PC-3 (cell line): ENCODE measurements around the gene ALG1. TPM values are rescaled to one million over a fixed set of nuclear protein-coding genes. Genes with fewer than 3 reads are reported as not detected.

ENCODE experiments used
- ATAC-seq: fragments of 200-7000 bp; cut with Tn5 transposase; 2 replicates; pipeline ENCODE4 v1.9.1; 2020; ENCODE audit warnings: mild to moderate bottlenecking, moderate library complexity
- Bru-seq: library from RNA; stranded (reverse); fragments of 400-500 nt; gene quantifications from one replicate; lab custom pipeline; 2021; lab: Mats Ljungman, UMichigan
- BruChase-seq, 2 experiments: library from RNA; stranded (reverse); fragments of 400-500 nt; gene quantifications; one replicate each; lab custom pipeline; 2021; lab: Mats Ljungman, UMichigan
- BruUV-seq: library from RNA; stranded (reverse); fragments of 400-500 nt; replicated peaks from 2 replicates; lab custom pipeline; 2021; lab: Mats Ljungman, UMichigan
- CTCF ChIA-PET: fragments of 300-600 bp; sonication (Branson Sonifier 250); formaldehyde crosslinking; loops from one replicate; lab custom pipeline; 2022; ENCODE audit warnings: antibody characterized with exemption; lab: Charles Lee
- POLR2A ChIA-PET: fragments of 300-600 bp; sonication (Branson Sonifier 250); formaldehyde crosslinking; loops from one replicate; lab custom pipeline; 2022; ENCODE audit warnings: antibody characterized with exemption; ENCODE audit not compliant: unreplicated experiment; lab: Charles Lee
- DNase-seq: peaks from one replicate; pipeline ENCODE4 v3.0.0-alpha.2; 2015
- H2AFZ ChIP-seq: fragments of 300-600 bp; sonication (generic); 2 replicates; pipeline ENCODE4 v1.6.0; 2016; ENCODE audit warnings: antibody characterized with exemption, low read length
- H3F3A ChIP-seq: fragments of 300-600 bp; sonication (generic); one replicate; pipeline ENCODE4 v1.6.0; 2017; ENCODE audit warnings: antibody characterized with exemption, low read length, control low read depth, mild to moderate bottlenecking; ENCODE audit not compliant: unreplicated experiment
- H3K27ac ChIP-seq: fragments of 300-600 bp; sonication (generic); 2 replicates; pipeline ENCODE4 v1.5.1; 2016; ENCODE audit warnings: mild to moderate bottlenecking, low read length
- H3K27me3 ChIP-seq: fragments of 300-600 bp; sonication (generic); 2 replicates; pipeline ENCODE4 v1.6.1; 2016; ENCODE audit warnings: low read length, mixed read lengths
- H3K36me3 ChIP-seq: fragments of 300-600 bp; sonication (generic); 2 replicates; pipeline ENCODE4 v1.6.1; 2016; ENCODE audit warnings: low read depth, mixed run types, low read length, mixed read lengths
- H3K4me1 ChIP-seq: fragments of 300-600 bp; sonication (generic); 2 replicates; pipeline ENCODE4 v1.5.1; 2016; ENCODE audit warnings: low read length; ENCODE audit not compliant: insufficient read depth
- H3K4me2 ChIP-seq: fragments of 300-600 bp; sonication (generic); 2 replicates; pipeline ENCODE4 v1.6.0; 2016; ENCODE audit warnings: low read length
- H3K4me3 ChIP-seq: fragments of 300-600 bp; sonication (generic); 2 replicates; pipeline ENCODE4 v1.5.1; 2016; ENCODE audit warnings: mild to moderate bottlenecking, low read length, mixed read lengths
- H3K79me2 ChIP-seq: fragments of 300-600 bp; sonication (generic); 2 replicates; pipeline ENCODE4 v1.6.1; 2017; ENCODE audit warnings: low read length, mixed read lengths
- H3K9ac ChIP-seq: fragments of 300-600 bp; sonication (generic); 2 replicates; pipeline ENCODE4 v1.6.0; 2016; ENCODE audit warnings: mild to moderate bottlenecking, low read length
- H3K9me2 ChIP-seq: fragments of 300-600 bp; sonication (generic); replicated peaks from 2 replicates; pipeline ENCODE4 v1.6.1; 2016; ENCODE audit warnings: mixed run types, low read length, mixed read lengths
- H3K9me3 ChIP-seq: fragments of 300-600 bp; sonication (generic); 2 replicates; pipeline ENCODE4 v1.6.1; 2016; ENCODE audit warnings: low read length, mixed read lengths
- H4K20me1 ChIP-seq: fragments of 300-600 bp; sonication (generic); 2 replicates; pipeline ENCODE4 v1.6.1; 2016; ENCODE audit warnings: low read length, mixed read lengths
- EZH2 ChIP-seq: fragments of 300-600 bp; sonication (generic); IDR thresholded peaks from one replicate; pipeline ENCODE4 v1.6.1; 2017; ENCODE audit warnings: antibody characterized with exemption, mild to moderate bottlenecking, low read length; ENCODE audit not compliant: unreplicated experiment
- EZH2phosphoT487 ChIP-seq: fragments of 300-600 bp; sonication (generic); IDR thresholded peaks from 2 replicates; pipeline ENCODE4 v1.6.1; 2018; ENCODE audit warnings: mild to moderate bottlenecking, antibody characterized with exemption, low read length, borderline replicate concordance
- intact Hi-C: fragments of 100-400 bp; cut with micrococcal nuclease; formaldehyde crosslinking; loops from 2 replicates; pipeline ENCODE4 v1.9.0; 2023
- long read RNA-seq: library from polyadenylated mRNA; unstranded; transcript quantifications from one replicate; pipeline ENCODE4 v2.0.0, GENCODE V29; 2021; ENCODE audit not compliant: unreplicated experiment
- total RNA-seq: library from RNA; depleted of rRNA; stranded (reverse); fragments of >200 nt; gene quantifications from 2 replicates; pipeline ENCODE4 v1.2.3, GENCODE V29; 2014; rRNA removed
- TF ChIP-seq, protein P1 (sequence below): fragments of 300-600 bp; sonication (generic); conservative IDR thresholded peaks from 2 replicates; pipeline ENCODE4 v1.5.1; 2017; ENCODE audit warnings: antibody characterized with exemption, low read depth, mild to moderate bottlenecking, low read length

The ALG1 gene, protein sequence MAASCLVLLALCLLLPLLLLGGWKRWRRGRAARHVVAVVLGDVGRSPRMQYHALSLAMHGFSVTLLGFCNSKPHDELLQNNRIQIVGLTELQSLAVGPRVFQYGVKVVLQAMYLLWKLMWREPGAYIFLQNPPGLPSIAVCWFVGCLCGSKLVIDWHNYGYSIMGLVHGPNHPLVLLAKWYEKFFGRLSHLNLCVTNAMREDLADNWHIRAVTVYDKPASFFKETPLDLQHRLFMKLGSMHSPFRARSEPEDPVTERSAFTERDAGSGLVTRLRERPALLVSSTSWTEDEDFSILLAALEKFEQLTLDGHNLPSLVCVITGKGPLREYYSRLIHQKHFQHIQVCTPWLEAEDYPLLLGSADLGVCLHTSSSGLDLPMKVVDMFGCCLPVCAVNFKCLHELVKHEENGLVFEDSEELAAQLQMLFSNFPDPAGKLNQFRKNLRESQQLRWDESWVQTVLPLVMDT
- total RNA-seq (22.9 and 29.7 TPM in 2 replicates), Bru-seq, nascent RNA (percentile 48 among the genes with signal in this experiment), BruChase-seq, experiment 1, labeled RNA remaining after a 6-hour chase (percentile 57 among the genes with signal in this experiment), BruChase-seq, experiment 2, labeled RNA remaining after a 2-hour chase (percentile 52 among the genes with signal in this experiment)
- long read RNA-seq, transcript ALG1-201 (13 exons, 2,132 nt) = major isoform, 72 of 104 reads
- long read RNA-seq, partial matches to known transcripts = 7 of 104 reads
- long read RNA-seq, other reads (novel, unspliced or antisense) = 25 of 104 reads

GRCh38 chr16:5071681-5072333 lies at the start of gene ALG1:
Gene ALG1, plus strand, starts transcription at chr16:5071843. Its CDS starts 7 bp downstream, at chr16:5071850.
- ATAC-seq (peak; percentile 86), DNase-seq (peak; percentile 78)
- Histone ChIP-seq H4K20me1 (no peaks in the 10 kb centered on the region), H3K79me2 (peaks cover 17% of the 10 kb centered on the region), H3K27me3 (no peaks in the 10 kb centered on the region), H3K4me2 (peak within 1 kb of the TSS; percentile 86), H3F3A (no peaks in the 10 kb centered on the region), H3K27ac (peak within 1 kb of the TSS; percentile 11; the same call in 1 of the 2 replicates), H2AFZ (peak within 1 kb of the TSS; percentile 95), H3K9me2 (no peaks in the 10 kb centered on the region), H3K4me1 (peaks cover 16% of the 10 kb centered on the region), H3K36me3 (no peaks in the 10 kb centered on the region), H3K4me3 (peak within 1 kb of the TSS; percentile 78), H3K9me3 (no peaks in the 10 kb centered on the region), H3K9ac (peak within 1 kb of the TSS; percentile 81)
- ChIA-PET POLR2A (interaction anchor here (0.6 kb wide), 1 partner anchor 11 kb away, joined by 10 read pairs; no protein-coding TSS in a partner anchor), CTCF (no interaction called here)
- no peak for TF ChIP-seq EZH2phosphoT487
- TF ChIP-seq EZH2 = no peak
- TF ChIP-seq, protein P1, sequence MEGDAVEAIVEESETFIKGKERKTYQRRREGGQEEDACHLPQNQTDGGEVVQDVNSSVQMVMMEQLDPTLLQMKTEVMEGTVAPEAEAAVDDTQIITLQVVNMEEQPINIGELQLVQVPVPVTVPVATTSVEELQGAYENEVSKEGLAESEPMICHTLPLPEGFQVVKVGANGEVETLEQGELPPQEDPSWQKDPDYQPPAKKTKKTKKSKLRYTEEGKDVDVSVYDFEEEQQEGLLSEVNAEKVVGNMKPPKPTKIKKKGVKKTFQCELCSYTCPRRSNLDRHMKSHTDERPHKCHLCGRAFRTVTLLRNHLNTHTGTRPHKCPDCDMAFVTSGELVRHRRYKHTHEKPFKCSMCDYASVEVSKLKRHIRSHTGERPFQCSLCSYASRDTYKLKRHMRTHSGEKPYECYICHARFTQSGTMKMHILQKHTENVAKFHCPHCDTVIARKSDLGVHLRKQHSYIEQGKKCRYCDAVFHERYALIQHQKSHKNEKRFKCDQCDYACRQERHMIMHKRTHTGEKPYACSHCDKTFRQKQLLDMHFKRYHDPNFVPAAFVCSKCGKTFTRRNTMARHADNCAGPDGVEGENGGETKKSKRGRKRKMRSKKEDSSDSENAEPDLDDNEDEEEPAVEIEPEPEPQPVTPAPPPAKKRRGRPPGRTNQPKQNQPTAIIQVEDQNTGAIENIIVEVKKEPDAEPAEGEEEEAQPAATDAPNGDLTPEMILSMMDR = no peak
- BruUV-seq = no TSS peak
- intact Hi-C loops = no loop called here

DNA sequence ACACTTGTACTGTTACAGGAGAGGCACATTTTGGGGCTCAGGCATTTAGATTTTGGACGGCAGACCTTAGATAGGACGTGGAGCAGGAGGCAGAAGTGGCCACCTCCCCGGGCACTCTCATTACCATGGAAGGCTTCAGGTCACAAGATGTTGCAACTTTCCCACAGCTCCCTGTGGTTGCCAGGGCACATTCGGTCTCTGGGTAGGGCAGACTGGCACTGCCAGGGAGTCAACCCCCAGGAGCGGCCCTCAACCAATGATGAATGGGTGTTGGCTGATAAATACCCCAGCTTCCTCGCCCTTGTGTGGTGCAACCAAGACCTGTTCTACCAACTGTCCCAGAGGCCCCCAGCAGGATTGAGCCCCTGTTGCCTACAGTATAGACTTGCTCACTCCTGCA lies 49.1 kb upstream of the ALG1 start:
- no peaks in the 10 kb centered on the region for H3K27me3 ChIP-seq
- H4K20me1 ChIP-seq = no peaks in the 10 kb centered on the region
- no peak overlapping the region for H3K4me3 ChIP-seq
- H3K79me2 ChIP-seq = no peaks in the 10 kb centered on the region
- ChIA-PET POLR2A (no interaction called here), CTCF (no interaction called here)
- H3K36me3 ChIP-seq = no peaks in the 10 kb centered on the region
- no peak overlapping the region for H3K9ac ChIP-seq
- no peak overlapping the region for H3K27ac ChIP-seq
- intact Hi-C loops = loop anchor here (5.0 kb wide), 1 partner anchor 55 kb away; no protein-coding TSS in a partner anchor
- no peaks in the 10 kb centered on the region for H3K9me3 ChIP-seq
- no peaks in the 10 kb centered on the region for H3F3A ChIP-seq
- no peaks in the 10 kb centered on the region for H3K9me2 ChIP-seq
- ATAC-seq (no peak), DNase-seq (no peak)
- TF ChIP-seq, protein P1 = no peak
- no peak for TF ChIP-seq EZH2phosphoT487
- no peak for TF ChIP-seq EZH2
- BruUV-seq = no TSS peak
- no peak overlapping the region for H2AFZ ChIP-seq
- peaks cover 9% of the 10 kb centered on the region for H3K4me1 ChIP-seq
- H3K4me2 ChIP-seq = no peak overlapping the region
